KMS-11 (cell line): Measurements from ENCODE around the gene RAB1A.
"Not testable (repeated sequence)": the region's sequence is repeated elsewhere in the genome, so short reads cannot be mapped to it uniquely, and the experiment has no call there.

ENCODE experiments used
- H2AFZ ChIP-seq: fragments of 200-600 bp; sonication (generic); 2 replicates; pipeline ENCODE4 v1.6.1; 2016; ENCODE audit warnings: antibody characterized with exemption, mixed run types, low read depth
- H3K27ac ChIP-seq: fragments of 200-600 bp; sonication (generic); 2 replicates; pipeline ENCODE4 v1.6.1; 2016; ENCODE audit warnings: mild to moderate bottlenecking, mixed run types
- H3K27me3 ChIP-seq: fragments of 200-600 bp; sonication (generic); 2 replicates; pipeline ENCODE4 v1.6.1; 2017; ENCODE audit warnings: mild to moderate bottlenecking, low read depth, mixed run types, moderate library complexity; ENCODE audit not compliant: insufficient read depth
- H3K36me3 ChIP-seq: fragments of 200-600 bp; sonication (generic); 2 replicates; pipeline ENCODE4 v1.6.1; 2017; ENCODE audit warnings: mild to moderate bottlenecking, mixed run types; ENCODE audit not compliant: insufficient read depth
- H3K4me1 ChIP-seq: fragments of 200-600 bp; sonication (generic); 2 replicates; pipeline ENCODE4 v1.6.1; 2016; ENCODE audit warnings: mild to moderate bottlenecking, low read depth, mixed run types; ENCODE audit not compliant: poor library complexity, severe bottlenecking
- H3K4me2 ChIP-seq: fragments of 200-600 bp; sonication (generic); 2 replicates; pipeline ENCODE4 v1.7.0; 2016; ENCODE audit warnings: mild to moderate bottlenecking, mixed run types
- H3K4me3 ChIP-seq: fragments of 200-600 bp; sonication (generic); IDR thresholded peaks from 2 replicates; pipeline ENCODE4 v1.6.1; 2017; ENCODE audit warnings: low read depth, low read length, mixed read lengths; ENCODE audit not compliant: insufficient read depth
- H3K79me2 ChIP-seq: fragments of 200-600 bp; sonication (generic); 2 replicates; pipeline ENCODE4 v1.6.1; 2016; ENCODE audit warnings: low read depth, mixed run types; ENCODE audit not compliant: insufficient read depth
- H3K9ac ChIP-seq: fragments of 200-600 bp; sonication (generic); 2 replicates; pipeline ENCODE4 v1.6.1; 2016; ENCODE audit warnings: mild to moderate bottlenecking, mixed run types
- H4K20me1 ChIP-seq: fragments of 200-600 bp; sonication (generic); 2 replicates; pipeline ENCODE4 v1.6.1; 2016; ENCODE audit warnings: mild to moderate bottlenecking, mixed run types; ENCODE audit not compliant: insufficient read depth
- CTCF ChIP-seq: fragments of 200-600 bp; sonication (generic); conservative IDR thresholded peaks from 2 replicates; pipeline ENCODE4 v1.6.1; 2017; ENCODE audit warnings: low read depth, mild to moderate bottlenecking, antibody characterized with exemption, low read length, moderate library complexity, mixed read lengths

Gene RAB1A

GRCh38 chr2:65172994-65173790 lies 43.3 kb upstream of the RAB1A start:
- H3K27me3 ChIP-seq = no peaks in the 10 kb centered on the region
- H3K79me2 ChIP-seq = no peaks in the 10 kb centered on the region
- H3K27ac ChIP-seq = no peak overlapping the region
- no peak overlapping the region for H3K4me2 ChIP-seq
- peaks cover 4% of the 10 kb centered on the region for H3K4me1 ChIP-seq
- H3K9ac ChIP-seq = no peak overlapping the region
- no peaks in the 10 kb centered on the region for H3K36me3 ChIP-seq
- H3K4me3 ChIP-seq = no peak overlapping the region
- no peak overlapping the region for H2AFZ ChIP-seq
- TF ChIP-seq CTCF = no peak
- H4K20me1 ChIP-seq = no peaks in the 10 kb centered on the region

GRCh38 chr2:65170611-65171477 lies 40.9 kb upstream of the RAB1A start:
- not testable (repeated sequence) for H3K9ac ChIP-seq, H2AFZ ChIP-seq, H3K36me3 ChIP-seq, H3K79me2 ChIP-seq, H3K4me2 ChIP-seq, H3K4me3 ChIP-seq, H4K20me1 ChIP-seq, H3K27ac ChIP-seq, H3K27me3 ChIP-seq, H3K4me1 ChIP-seq

- Histone ChIP-seq H3K9ac (no peak overlapping the region), H3K4me1 (no peaks in the 10 kb centered on the region), H3K79me2 (no peaks in the 10 kb centered on the region), H3K36me3 (no peaks in the 10 kb centered on the region), H3K4me2 (no peak overlapping the region), H3K27me3 (no peaks in the 10 kb centered on the region), H3K27ac (no peak overlapping the region), H4K20me1 (no peaks in the 10 kb centered on the region), H3K4me3 (no peak overlapping the region), H2AFZ (no peak overlapping the region)
- no peak for TF ChIP-seq CTCF
These were observed 39.8 kb upstream of the RAB1A start for GRCh38 chr2:65169760-65170136.

GRCh38 chr2:65165558-65165957 lies 35.7 kb upstream of the RAB1A start:
- no peak overlapping the region for H3K4me2 ChIP-seq
- no peaks in the 10 kb centered on the region for H3K4me1 ChIP-seq
- no peaks in the 10 kb centered on the region for H3K79me2 ChIP-seq
- H2AFZ ChIP-seq = no peak overlapping the region
- no peak for TF ChIP-seq CTCF
- H3K9ac ChIP-seq = no peak overlapping the region
- no peaks in the 10 kb centered on the region for H3K36me3 ChIP-seq
- no peak overlapping the region for H3K27ac ChIP-seq
- H3K4me3 ChIP-seq = no peak overlapping the region
- H4K20me1 ChIP-seq = no peaks in the 10 kb centered on the region
- no peaks in the 10 kb centered on the region for H3K27me3 ChIP-seq

- no peaks in the 10 kb centered on the region for H3K79me2 ChIP-seq
- no peak overlapping the region for H3K4me3 ChIP-seq
- no peak overlapping the region for H3K4me2 ChIP-seq
- TF ChIP-seq CTCF = no peak
- H4K20me1 ChIP-seq = no peaks in the 10 kb centered on the region
- H3K27me3 ChIP-seq = no peaks in the 10 kb centered on the region
- H2AFZ ChIP-seq = no peak overlapping the region
- no peak overlapping the region for H3K9ac ChIP-seq
- H3K27ac ChIP-seq = no peak overlapping the region
- H3K4me1 ChIP-seq = no peaks in the 10 kb centered on the region
- no peaks in the 10 kb centered on the region for H3K36me3 ChIP-seq
These were observed 34.6 kb upstream of the RAB1A start for GRCh38 chr2:65164426-65164891.
